ENCODE measurements around the gene NAA80. TPM values are rescaled to one million over a fixed set of nuclear protein-coding genes. Genes with fewer than 3 reads are reported as not detected.
A peak's percentile ranks its signal among the peaks of the same experiment; 100 is the strongest.

The NAA80 gene
- total RNA-seq: 11.8 and 14.0 TPM in 2 replicates

- peak; percentile 94 for DNase-seq (ENCODE audit: extremely low read depth, low read depth, low spot score)
Measured at GRCh38 chr3:50298836-50299637, at the start of gene NAA80, which contains the start of gene HYAL3. Gene NAA80, minus strand, starts transcription at chr3:50299405. Its CDS starts 1,942 bp downstream, at chr3:50297463. Gene HYAL3, minus strand, starts transcription at chr3:50299405. Its CDS starts 3,803 bp downstream, at chr3:50295602.

GRCh38 chr3:50347187-50347813 lies 48.1 kb upstream of the NAA80 start:
- no peak for DNase-seq (ENCODE audit: extremely low read depth, low read depth, low spot score)

- DNase-seq (ENCODE audit: extremely low read depth, low read depth, low spot score): no peak
Measured at GRCh38 chr3:50345586-50346234, 46.5 kb upstream of the NAA80 start, which contains the start of gene ZMYND10. Gene ZMYND10, minus strand, starts transcription at chr3:50345732. Its CDS starts 153 bp downstream, at chr3:50345579.

GRCh38 chr3:50345008-50345407 lies 45.8 kb upstream of the NAA80 start:
- DNase-seq (ENCODE audit: extremely low read depth, low read depth, low spot score): no peak

- no peak for DNase-seq (ENCODE audit: extremely low read depth, low read depth, low spot score)
Measured at GRCh38 chr3:50342813-50343633, 43.8 kb upstream of the NAA80 start.

GRCh38 chr3:50341996-50342650 lies 42.9 kb upstream of the NAA80 start:
- no peak for DNase-seq (ENCODE audit: extremely low read depth, low read depth, low spot score)

GRCh38 chr3:50341537-50341936 lies 42.3 kb upstream of the NAA80 start:
- no peak for DNase-seq (ENCODE audit: extremely low read depth, low read depth, low spot score)

- no peak for DNase-seq (ENCODE audit: extremely low read depth, low read depth, low spot score)
Measured at GRCh38 chr3:50340448-50341329, 41.5 kb upstream of the NAA80 start, which contains the start of gene RASSF1. Gene RASSF1, minus strand, starts transcription at chr3:50340836. Its CDS starts 31 bp downstream, at chr3:50340805.

- DNase-seq (ENCODE audit: extremely low read depth, low read depth, low spot score): no peak
Measured at GRCh38 chr3:50340147-50340447, 40.9 kb upstream of the NAA80 start.

- no peak for DNase-seq (ENCODE audit: extremely low read depth, low read depth, low spot score)
Measured at GRCh38 chr3:50339485-50340146, 40.4 kb upstream of the NAA80 start.

GRCh38 chr3:50338965-50339364 lies 39.8 kb upstream of the NAA80 start:
- no peak for DNase-seq (ENCODE audit: extremely low read depth, low read depth, low spot score)

- DNase-seq (ENCODE audit: extremely low read depth, low read depth, low spot score): no peak
Measured at GRCh38 chr3:50337175-50337861, 38.1 kb upstream of the NAA80 start.

- DNase-seq (ENCODE audit: extremely low read depth, low read depth, low spot score): no peak
Measured at GRCh38 chr3:50336452-50337174, 37.4 kb upstream of the NAA80 start.

- no peak for DNase-seq (ENCODE audit: extremely low read depth, low read depth, low spot score)
Measured at GRCh38 chr3:50334339-50335075, 35.3 kb upstream of the NAA80 start.

- DNase-seq (ENCODE audit: extremely low read depth, low read depth, low spot score): no peak
Measured at GRCh38 chr3:50333744-50334328, 34.6 kb upstream of the NAA80 start.

- DNase-seq (ENCODE audit: extremely low read depth, low read depth, low spot score): no peak
Measured at GRCh38 chr3:50331364-50331907, 32.2 kb upstream of the NAA80 start.

All from glomerular endothelial cell (primary cell).